ENCODE measurements around the gene SLC40A1.

DNA sequence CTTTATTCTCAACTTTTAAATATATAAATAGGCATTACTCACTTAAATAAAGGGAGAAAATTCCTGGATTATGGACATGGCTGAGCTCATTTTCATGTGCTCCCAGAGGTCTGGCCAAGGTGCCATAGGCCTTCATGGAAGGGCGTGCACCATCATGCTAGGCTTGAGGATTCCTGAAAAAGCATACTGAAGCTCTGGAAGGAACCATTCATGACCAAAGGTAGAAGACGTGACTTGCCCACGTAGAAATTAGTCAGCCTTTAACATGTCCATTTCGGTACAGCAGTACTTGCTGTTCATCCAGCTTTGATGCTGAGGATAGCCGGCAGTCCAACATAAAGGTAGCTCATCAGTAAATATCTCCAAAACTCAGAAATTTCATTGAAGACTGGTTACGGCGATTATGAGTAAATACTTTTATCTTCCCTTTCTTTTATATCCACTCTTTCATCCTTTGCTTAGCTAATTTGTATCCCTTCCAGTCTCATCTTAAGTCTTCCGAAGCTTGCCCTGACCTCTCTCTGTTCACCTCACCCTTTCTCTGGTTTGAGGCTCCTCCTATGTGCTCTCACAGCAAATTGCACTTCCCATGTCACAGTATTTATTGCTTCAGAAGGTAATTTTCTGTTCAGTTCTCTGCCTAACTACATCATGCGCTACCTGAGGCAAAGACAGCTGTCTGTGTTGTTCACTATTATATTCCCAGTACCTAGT is 48.4 kb upstream of the SLC40A1 start:
- TF ChIP-seq CTCF (conservative IDR thresholded peaks at IDR 0.05; ENCODE audit: low read depth, low read length): no peak; the same call in 1 of the 2 replicates
- no peak for TF ChIP-seq EZH2phosphoT487 (IDR thresholded peaks at IDR 0.05; ENCODE audit: borderline replicate concordance, low read length)

Measured in PC-3 (cell line).